ENCODE measurements around the gene DNAH5. TPM values are rescaled to one million over a fixed set of nuclear protein-coding genes. Genes with fewer than 3 reads are reported as not detected.

DNAH5 gene
- polyA plus RNA-seq, 3 donors, result not detected

- peaks cover 5 to 11% of the 10 kb centered on the region in 2 donors for H3K9me3 ChIP-seq (replicated peaks in 1 of 2; ENCODE audit: control insufficient read depth in 1 of 2, insufficient read depth in 1 of 2, low read length in 2 of 2)
- no peak for DNase-seq
- H3K4me1 ChIP-seq (ENCODE audit: control insufficient read depth in 1 of 2, insufficient read depth in 2 of 2, low read length in 2 of 2), result no peaks in the 10 kb centered on the region
- intact Hi-C loops (cut with micrococcal nuclease), result no loop called here
- H3K27ac Mint-ChIP-seq, result no peak overlapping the region
- H3K27me3 Mint-ChIP-seq (ENCODE audit: low read depth in 3 of 3), result no peaks in the 10 kb centered on the region
- no peak overlapping the region for H3K4me2 ChIP-seq (replicated peaks; ENCODE audit: extremely low read depth, low read length, poor library complexity, severe bottlenecking)
- H3K79me2 ChIP-seq (ENCODE audit: insufficient read depth, low read length), result no peaks in the 10 kb centered on the region
- H3K4me3 ChIP-seq (replicated peaks in 1 of 3; ENCODE audit: low read depth in 2 of 3, low read length in 3 of 3), result no peak overlapping the region
- no peaks in the 10 kb centered on the region for H3K4me1 Mint-ChIP-seq
- H3K9me3 Mint-ChIP-seq, result peaks cover 2 to 16% (median 5%) of the 10 kb centered on the region in 7 donors
- no peaks in the 10 kb centered on the region for H3K36me3 Mint-ChIP-seq
- H4K20me1 ChIP-seq (ENCODE audit: insufficient read depth, low read length), result no peaks in the 10 kb centered on the region
- no peaks in the 10 kb centered on the region for H3K36me3 ChIP-seq (replicated peaks in 1 of 2; ENCODE audit: control insufficient read depth in 1 of 2, insufficient read depth in 2 of 2, low read length in 2 of 2)
- no peak overlapping the region for H3K27ac ChIP-seq (ENCODE audit: low read depth in 1 of 2, low read length in 2 of 2)
- H2AFZ ChIP-seq (ENCODE audit: insufficient read depth, low read depth, low read length, poor library complexity, severe bottlenecking), result no peak overlapping the region
- no peak overlapping the region for H3K4me3 Mint-ChIP-seq
- H3K27me3 ChIP-seq (ENCODE audit: control insufficient read depth in 2 of 2, insufficient read depth in 2 of 2, low read length in 2 of 2), result no peaks in the 10 kb centered on the region
- WGBS (ENCODE audit: insufficient coverage), result 87% methylated on average over 4 of the region's 4 CpGs
- no peak overlapping the region for H3K9ac ChIP-seq (ENCODE audit: insufficient read depth, low read length, poor library complexity, severe bottlenecking)
- TF ChIP-seq CTCF (IDR thresholded peaks at IDR 0.05), result no peak
Measured at GRCh38 chr5:13878357-13878756, 66.1 kb downstream of the DNAH5 start.

GRCh38 chr5:13866792-13867191 lies 77.7 kb downstream of the DNAH5 start:
- no CpG with 5 or more reads among the region's 5 CpGs for WGBS (ENCODE audit: insufficient coverage)
- Mint-ChIP-seq H3K4me1 (no peaks in the 10 kb centered on the region), H3K9me3 (peaks cover 0 to 5% (median 2%) of the 10 kb centered on the region in 7 donors), H3K4me3 (no peak overlapping the region), H3K27me3 (ENCODE audit: low read depth in 3 of 3) (no peaks in the 10 kb centered on the region), H3K27ac (no peak overlapping the region), H3K36me3 (no peaks in the 10 kb centered on the region)
- H3K4me3 ChIP-seq (replicated peaks in 1 of 3; ENCODE audit: low read depth in 2 of 3, low read length in 3 of 3), result no peak overlapping the region
- no peak for DNase-seq
- no peak overlapping the region for H3K27ac ChIP-seq (ENCODE audit: low read depth in 1 of 2, low read length in 2 of 2)
- no peaks in the 10 kb centered on the region for H4K20me1 ChIP-seq (ENCODE audit: insufficient read depth, low read length)
- peaks cover 3 to 6% of the 10 kb centered on the region in 2 donors for H3K9me3 ChIP-seq (replicated peaks in 1 of 2; ENCODE audit: control insufficient read depth in 1 of 2, insufficient read depth in 1 of 2, low read length in 2 of 2)
- H3K79me2 ChIP-seq (ENCODE audit: insufficient read depth, low read length), result no peaks in the 10 kb centered on the region
- TF ChIP-seq CTCF (IDR thresholded peaks at IDR 0.05), result no peak
- H3K4me1 ChIP-seq (ENCODE audit: control insufficient read depth in 1 of 2, insufficient read depth in 2 of 2, low read length in 2 of 2), result no peaks in the 10 kb centered on the region
- intact Hi-C loops (cut with micrococcal nuclease), result no loop called here
- H3K4me2 ChIP-seq (replicated peaks; ENCODE audit: extremely low read depth, low read length, poor library complexity, severe bottlenecking), result no peak overlapping the region
- H3K9ac ChIP-seq (ENCODE audit: insufficient read depth, low read length, poor library complexity, severe bottlenecking), result no peak overlapping the region
- H2AFZ ChIP-seq (ENCODE audit: insufficient read depth, low read depth, low read length, poor library complexity, severe bottlenecking), result no peak overlapping the region
- H3K27me3 ChIP-seq (ENCODE audit: control insufficient read depth in 2 of 2, insufficient read depth in 2 of 2, low read length in 2 of 2), result no peaks in the 10 kb centered on the region
- H3K36me3 ChIP-seq (replicated peaks in 1 of 2; ENCODE audit: control insufficient read depth in 1 of 2, insufficient read depth in 2 of 2, low read length in 2 of 2), result no peaks in the 10 kb centered on the region
